Measurements from ENCODE around the gene PELI1.

The PELI1 gene

DNA sequence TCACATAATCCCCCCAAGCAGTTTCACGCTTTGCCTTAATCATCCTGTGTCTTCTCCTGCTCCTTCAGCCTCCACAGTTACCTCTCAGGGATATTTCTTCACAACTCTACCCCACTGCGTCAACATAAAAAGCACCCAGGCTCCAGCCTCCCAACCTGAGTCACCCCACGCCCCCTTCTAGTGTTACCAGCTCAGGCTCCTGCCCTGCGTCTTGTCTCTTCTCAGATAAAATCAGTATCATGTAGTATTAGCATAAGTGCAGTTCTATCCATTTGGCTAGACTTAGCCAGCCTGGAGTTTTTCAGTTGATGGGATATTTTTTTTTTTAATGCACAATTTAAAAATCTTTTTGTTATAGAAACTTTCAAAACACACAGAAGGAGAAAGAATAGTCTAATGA, 9.6 kb upstream of the PELI1 start:
- TF ChIP-seq EZH2phosphoT487 (IDR thresholded peaks at IDR 0.05; ENCODE audit: borderline replicate concordance, low read length), result no peak
- TF ChIP-seq, protein P1, sequence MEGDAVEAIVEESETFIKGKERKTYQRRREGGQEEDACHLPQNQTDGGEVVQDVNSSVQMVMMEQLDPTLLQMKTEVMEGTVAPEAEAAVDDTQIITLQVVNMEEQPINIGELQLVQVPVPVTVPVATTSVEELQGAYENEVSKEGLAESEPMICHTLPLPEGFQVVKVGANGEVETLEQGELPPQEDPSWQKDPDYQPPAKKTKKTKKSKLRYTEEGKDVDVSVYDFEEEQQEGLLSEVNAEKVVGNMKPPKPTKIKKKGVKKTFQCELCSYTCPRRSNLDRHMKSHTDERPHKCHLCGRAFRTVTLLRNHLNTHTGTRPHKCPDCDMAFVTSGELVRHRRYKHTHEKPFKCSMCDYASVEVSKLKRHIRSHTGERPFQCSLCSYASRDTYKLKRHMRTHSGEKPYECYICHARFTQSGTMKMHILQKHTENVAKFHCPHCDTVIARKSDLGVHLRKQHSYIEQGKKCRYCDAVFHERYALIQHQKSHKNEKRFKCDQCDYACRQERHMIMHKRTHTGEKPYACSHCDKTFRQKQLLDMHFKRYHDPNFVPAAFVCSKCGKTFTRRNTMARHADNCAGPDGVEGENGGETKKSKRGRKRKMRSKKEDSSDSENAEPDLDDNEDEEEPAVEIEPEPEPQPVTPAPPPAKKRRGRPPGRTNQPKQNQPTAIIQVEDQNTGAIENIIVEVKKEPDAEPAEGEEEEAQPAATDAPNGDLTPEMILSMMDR (IDR thresholded peaks at IDR 0.05; ENCODE audit: low read depth, low read length, poor library complexity, severe bottlenecking), result no peak
- no peaks in the 10 kb centered on the region for H3K27me3 ChIP-seq (ENCODE audit: control insufficient read depth, low read length)
- peaks cover 12% of the 10 kb centered on the region; the same call in 1 of the 2 replicates for H3K79me2 ChIP-seq (ENCODE audit: control insufficient read depth, low read length)
- peaks cover 31% of the 10 kb centered on the region for H3K36me3 ChIP-seq (ENCODE audit: control insufficient read depth, low read length)
- H3F3A ChIP-seq (ENCODE audit: control insufficient read depth, insufficient read depth), result no peaks in the 10 kb centered on the region; the same call in 1 of the 2 replicates
- H3K27ac ChIP-seq (ENCODE audit: low read depth, low read length), result no peak overlapping the region
- no peaks in the 10 kb centered on the region for H3K9me3 ChIP-seq (ENCODE audit: control insufficient read depth, insufficient read depth, low read length)
- peaks cover 14% of the 10 kb centered on the region for H3K4me1 ChIP-seq (ENCODE audit: control insufficient read depth, low read length)
- no peak overlapping the region for H3K4me2 ChIP-seq (ENCODE audit: low read length)
- H4K20me1 ChIP-seq (ENCODE audit: control insufficient read depth, insufficient read depth, low read depth, low read length), result no peaks in the 10 kb centered on the region
- no peak overlapping the region for H3K4me3 ChIP-seq (ENCODE audit: low read length)
- H3K9me2 ChIP-seq (replicated peaks; ENCODE audit: control insufficient read depth, low read length), result no peaks in the 10 kb centered on the region

- H3F3A ChIP-seq (ENCODE audit: control insufficient read depth, insufficient read depth), result no peaks in the 10 kb centered on the region; the same call in 1 of the 2 replicates
- H3K36me3 ChIP-seq (ENCODE audit: control insufficient read depth, low read length), result peaks cover 31% of the 10 kb centered on the region
- TF ChIP-seq EZH2phosphoT487 (IDR thresholded peaks at IDR 0.05; ENCODE audit: borderline replicate concordance, low read length), result no peak
- TF ChIP-seq, protein P1 (IDR thresholded peaks at IDR 0.05; ENCODE audit: low read depth, low read length, poor library complexity, severe bottlenecking), result no peak
- no peaks in the 10 kb centered on the region for H3K9me3 ChIP-seq (ENCODE audit: control insufficient read depth, insufficient read depth, low read length)
- peaks cover 21% of the 10 kb centered on the region for H3K79me2 ChIP-seq (ENCODE audit: control insufficient read depth, low read length)
- no peak overlapping the region for H3K4me3 ChIP-seq (ENCODE audit: low read length)
- H3K9me2 ChIP-seq (replicated peaks; ENCODE audit: control insufficient read depth, low read length), result no peaks in the 10 kb centered on the region
- H3K4me2 ChIP-seq (ENCODE audit: low read length), result no peak overlapping the region
- H3K27ac ChIP-seq (ENCODE audit: low read depth, low read length), result no peak overlapping the region
- H4K20me1 ChIP-seq (ENCODE audit: control insufficient read depth, insufficient read depth, low read depth, low read length), result no peaks in the 10 kb centered on the region
- H3K27me3 ChIP-seq (ENCODE audit: control insufficient read depth, low read length), result no peaks in the 10 kb centered on the region
- peaks cover 23% of the 10 kb centered on the region for H3K4me1 ChIP-seq (ENCODE audit: control insufficient read depth, low read length)
Observed at GRCh38 chr2:64151476-64151875, 7.3 kb upstream of the PELI1 start.

DNA sequence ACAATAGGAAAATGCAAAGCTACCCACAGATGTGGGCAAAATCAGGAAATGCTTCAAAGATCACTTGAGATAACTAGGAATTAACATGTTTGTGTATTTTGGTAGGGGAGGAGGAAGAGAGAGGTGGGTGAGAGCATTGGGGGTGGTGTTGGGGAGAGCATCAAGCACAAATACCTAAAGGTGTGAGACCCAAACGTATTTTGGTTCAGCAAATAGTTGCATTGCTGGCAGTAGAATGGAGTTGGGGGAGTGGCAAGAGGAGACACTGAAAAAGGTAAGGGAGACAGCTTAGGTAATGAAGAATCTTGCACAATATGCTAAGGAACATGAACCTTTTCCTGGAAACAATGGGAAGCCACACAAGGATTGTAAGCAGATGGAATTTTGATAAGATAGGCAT, 1.5 kb upstream of the PELI1 start:
- no peaks in the 10 kb centered on the region for H3K27me3 ChIP-seq (ENCODE audit: control insufficient read depth, low read length)
- H3K4me2 ChIP-seq (ENCODE audit: low read length), result peak overlapping the region; percentile 99
- peaks cover 56% of the 10 kb centered on the region for H3K4me1 ChIP-seq (ENCODE audit: control insufficient read depth, low read length)
- H3F3A ChIP-seq (ENCODE audit: control insufficient read depth, insufficient read depth), result peaks cover 3% of the 10 kb centered on the region; the same call in 1 of the 2 replicates
- H3K79me2 ChIP-seq (ENCODE audit: control insufficient read depth, low read length), result peaks cover 77% of the 10 kb centered on the region
- H4K20me1 ChIP-seq (ENCODE audit: control insufficient read depth, insufficient read depth, low read depth, low read length), result peaks cover 12% of the 10 kb centered on the region
- TF ChIP-seq EZH2phosphoT487 (IDR thresholded peaks at IDR 0.05; ENCODE audit: borderline replicate concordance, low read length), result no peak
- TF ChIP-seq, protein P1 (IDR thresholded peaks at IDR 0.05; ENCODE audit: low read depth, low read length, poor library complexity, severe bottlenecking), result no peak
- peak overlapping the region; percentile 96 for H3K4me3 ChIP-seq (ENCODE audit: low read length)
- H3K36me3 ChIP-seq (ENCODE audit: control insufficient read depth, low read length), result peaks cover 55% of the 10 kb centered on the region
- no peaks in the 10 kb centered on the region for H3K9me2 ChIP-seq (replicated peaks; ENCODE audit: control insufficient read depth, low read length)
- no peaks in the 10 kb centered on the region for H3K9me3 ChIP-seq (ENCODE audit: control insufficient read depth, insufficient read depth, low read length)
- peak overlapping the region; percentile 13; the same call in 1 of the 2 replicates for H3K27ac ChIP-seq (ENCODE audit: low read depth, low read length)

Data from DOHH2 (cell line).